ENCODE data around the gene CTNNA3. TPM values are rescaled to one million over a fixed set of nuclear protein-coding genes. Genes with fewer than 3 reads are reported as not detected.
"Not testable (repeated sequence)": the region's sequence is repeated elsewhere in the genome, so short reads cannot be mapped to it uniquely, and the experiment has no call there.

CTNNA3 gene
- total and polyA plus RNA-seq, 4 donors: 0.16 to 2.4 (median 1.4) TPM

DNA sequence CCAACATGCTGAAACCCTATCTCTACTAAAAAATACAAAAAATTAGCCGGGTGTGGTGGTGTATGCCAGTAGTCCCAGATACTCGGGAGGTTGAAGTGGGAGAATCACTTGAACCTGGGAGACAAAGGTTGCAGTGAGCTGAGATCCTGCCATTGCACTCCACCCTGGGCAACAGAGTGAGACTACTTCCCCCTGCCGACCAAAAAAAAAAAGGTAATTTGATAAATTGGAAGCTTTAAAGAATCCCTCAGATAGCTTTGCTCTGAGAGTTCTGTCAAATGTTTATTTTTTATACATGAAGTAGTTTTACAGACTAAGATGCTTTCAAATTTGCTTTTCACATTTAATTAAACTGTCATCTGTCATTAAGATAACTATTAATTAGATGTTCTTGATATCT, 1333.5 kb downstream of the CTNNA3 start:
- Histone ChIP-seq H3K4me1 (ENCODE audit: control insufficient read depth in 4 of 4, insufficient read depth in 4 of 4, low read length in 3 of 4) (no peaks in the 10 kb centered on the region), H3K36me3 (ENCODE audit: control insufficient read depth in 4 of 4, insufficient read depth in 3 of 4, low read depth in 1 of 4, low read length in 3 of 4) (no peaks in the 10 kb centered on the region), H3K27me3 (ENCODE audit: control insufficient read depth in 4 of 4, insufficient read depth in 4 of 4, low read length in 3 of 4) (no peaks in the 10 kb centered on the region), H3K27ac (ENCODE audit: low read depth in 1 of 2, low read length in 2 of 2) (no peak overlapping the region), H3K4me3 (ENCODE audit: low read depth in 1 of 3, low read length in 3 of 3) (no peak overlapping the region), H3K9me3 (ENCODE audit: control insufficient read depth in 4 of 4, low read length in 3 of 4) (no peaks in the 10 kb centered on the region), H3K9ac (ENCODE audit: low read depth in 1 of 2, low read length in 2 of 2) (no peak overlapping the region)
- DNase-seq (ENCODE audit: low spot score): no peak
- WGBS: 88% methylated on average over 3 of the region's 3 CpGs
- TF ChIP-seq CTCF (IDR thresholded peaks at IDR 0.05; ENCODE audit: low read depth, low read length, missing input control) (no peak), YY1 (IDR thresholded peaks at IDR 0.05) (no peak), SP1 (IDR thresholded peaks at IDR 0.05) (no peak), RAD21 (IDR thresholded peaks at IDR 0.05) (peak in 1 of 2 donors; percentile 9), TAF1 (conservative IDR thresholded peaks at IDR 0.05) (no peak), HNF4G (IDR thresholded peaks at IDR 0.05) (no peak), HNF4A (conservative IDR thresholded peaks at IDR 0.05) (no peak), MAX (IDR thresholded peaks at IDR 0.05) (no peak)

DNA sequence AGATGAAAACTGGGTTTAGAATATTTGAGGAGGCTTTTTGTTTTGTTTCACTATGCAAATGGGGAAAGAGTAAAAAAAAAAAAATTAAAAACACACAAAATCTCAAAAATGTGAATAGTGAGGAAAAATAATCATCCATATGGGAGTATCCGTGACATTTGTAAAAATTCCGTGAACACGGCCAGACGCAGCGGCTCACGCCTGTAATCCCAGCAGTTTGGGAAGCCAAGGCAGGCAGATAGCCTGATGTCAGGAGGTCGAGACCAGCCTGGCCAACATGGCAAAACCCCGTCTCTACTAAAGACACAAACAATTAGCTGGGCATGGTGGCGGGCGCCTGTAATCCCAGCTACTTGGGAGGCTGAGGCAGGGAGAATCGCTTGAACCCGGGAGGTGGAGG, 1342.2 kb downstream of the CTNNA3 start:
- H3K9me3 ChIP-seq (ENCODE audit: control insufficient read depth in 4 of 4, low read length in 3 of 4); H3K9ac ChIP-seq (ENCODE audit: low read depth in 1 of 2, low read length in 2 of 2); DNase-seq (ENCODE audit: low spot score); H3K4me3 ChIP-seq (ENCODE audit: low read depth in 1 of 3, low read length in 3 of 3); H3K4me1 ChIP-seq (ENCODE audit: control insufficient read depth in 4 of 4, insufficient read depth in 4 of 4, low read length in 3 of 4); H3K27me3 ChIP-seq (ENCODE audit: control insufficient read depth in 4 of 4, insufficient read depth in 4 of 4, low read length in 3 of 4); H3K36me3 ChIP-seq (ENCODE audit: control insufficient read depth in 4 of 4, insufficient read depth in 3 of 4, low read depth in 1 of 4, low read length in 3 of 4); H3K27ac ChIP-seq (ENCODE audit: low read depth in 1 of 2, low read length in 2 of 2): not testable (repeated sequence)
- 95% methylated on average over 12 of the region's 12 CpGs for WGBS

GRCh38 chr10:66353422-66353821, 1342.6 kb downstream of the CTNNA3 start:
- H3K9ac ChIP-seq (ENCODE audit: low read depth in 1 of 2, low read length in 2 of 2): no peak overlapping the region
- no peak overlapping the region for H3K4me3 ChIP-seq (ENCODE audit: low read depth in 1 of 3, low read length in 3 of 3)
- no peaks in the 10 kb centered on the region for H3K9me3 ChIP-seq (ENCODE audit: control insufficient read depth in 4 of 4, low read length in 3 of 4)
- TF ChIP-seq ATF3 (IDR thresholded peaks at IDR 0.05) (no peak), SP1 (IDR thresholded peaks at IDR 0.05) (no peak), CTCF (IDR thresholded peaks at IDR 0.05; ENCODE audit: low read depth, low read length, missing input control) (no peak), MAX (IDR thresholded peaks at IDR 0.05) (no peak), GABPA (IDR thresholded peaks at IDR 0.05 in 1 of 2, conservative IDR thresholded peaks at IDR 0.05 in 1 of 2) (no peak), FOXA1 (IDR thresholded peaks at IDR 0.05) (no peak)
- TF ChIP-seq, protein P1, sequence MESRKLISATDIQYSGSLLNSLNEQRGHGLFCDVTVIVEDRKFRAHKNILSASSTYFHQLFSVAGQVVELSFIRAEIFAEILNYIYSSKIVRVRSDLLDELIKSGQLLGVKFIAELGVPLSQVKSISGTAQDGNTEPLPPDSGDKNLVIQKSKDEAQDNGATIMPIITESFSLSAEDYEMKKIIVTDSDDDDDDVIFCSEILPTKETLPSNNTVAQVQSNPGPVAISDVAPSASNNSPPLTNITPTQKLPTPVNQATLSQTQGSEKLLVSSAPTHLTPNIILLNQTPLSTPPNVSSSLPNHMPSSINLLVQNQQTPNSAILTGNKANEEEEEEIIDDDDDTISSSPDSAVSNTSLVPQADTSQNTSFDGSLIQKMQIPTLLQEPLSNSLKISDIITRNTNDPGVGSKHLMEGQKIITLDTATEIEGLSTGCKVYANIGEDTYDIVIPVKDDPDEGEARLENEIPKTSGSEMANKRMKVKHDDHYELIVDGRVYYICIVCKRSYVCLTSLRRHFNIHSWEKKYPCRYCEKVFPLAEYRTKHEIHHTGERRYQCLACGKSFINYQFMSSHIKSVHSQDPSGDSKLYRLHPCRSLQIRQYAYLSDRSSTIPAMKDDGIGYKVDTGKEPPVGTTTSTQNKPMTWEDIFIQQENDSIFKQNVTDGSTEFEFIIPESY (IDR thresholded peaks at IDR 0.05): no peak
- no peaks in the 10 kb centered on the region for H3K36me3 ChIP-seq (ENCODE audit: control insufficient read depth in 4 of 4, insufficient read depth in 3 of 4, low read depth in 1 of 4, low read length in 3 of 4)
- no peak overlapping the region for H3K27ac ChIP-seq (ENCODE audit: low read depth in 1 of 2, low read length in 2 of 2)
- H3K4me1 ChIP-seq (ENCODE audit: control insufficient read depth in 4 of 4, insufficient read depth in 4 of 4, low read length in 3 of 4): no peaks in the 10 kb centered on the region
- no peak for DNase-seq (ENCODE audit: low spot score)
- H3K27me3 ChIP-seq (ENCODE audit: control insufficient read depth in 4 of 4, insufficient read depth in 4 of 4, low read length in 3 of 4): no peaks in the 10 kb centered on the region
- 78% methylated on average over 3 of the region's 3 CpGs for WGBS
